Smooth muscle cell (in vitro differentiated cells): ENCODE data around the gene C5AR2. TPM values are rescaled to one million over a fixed set of nuclear protein-coding genes. Genes with fewer than 3 reads are reported as not detected.

Experiments
- DNase-seq: peaks from one replicate; lab custom pipeline; 2025; ENCODE audit not compliant: unreplicated experiment; lab: John Stamatoyannopoulos, UW
- H2AFZ ChIP-seq: fragments of 200-600 bp; sonication (generic); 2 replicates; pipeline ENCODE4 v1.6.0; 2016; ENCODE audit warnings: antibody characterized with exemption, low read depth, mild to moderate bottlenecking
- H3F3A ChIP-seq: fragments of 200-600 bp; sonication (generic); 2 replicates; pipeline ENCODE4 v1.6.0; 2017; ENCODE audit warnings: antibody characterized with exemption, low read depth
- H3K27ac ChIP-seq: fragments of 200-600 bp; sonication (generic); 2 replicates; pipeline ENCODE4 v1.5.1; 2016; ENCODE audit warnings: low read depth, mild to moderate bottlenecking
- H3K27me3 ChIP-seq: fragments of 200-600 bp; sonication (generic); 2 replicates; pipeline ENCODE4 v1.6.1; 2016; ENCODE audit warnings: low read depth, mild to moderate bottlenecking
- H3K36me3 ChIP-seq: fragments of 200-600 bp; sonication (generic); 2 replicates; pipeline ENCODE4 v1.5.1; 2016; ENCODE audit warnings: low read depth
- H3K4me1 ChIP-seq: fragments of 200-600 bp; sonication (generic); 2 replicates; pipeline ENCODE4 v1.5.1; 2016; ENCODE audit warnings: low read depth
- H3K4me2 ChIP-seq: fragments of 200-600 bp; sonication (generic); 2 replicates; pipeline ENCODE4 v1.6.0; 2016; ENCODE audit warnings: mild to moderate bottlenecking
- H3K4me3 ChIP-seq: fragments of 200-600 bp; sonication (generic); 2 replicates; pipeline ENCODE4 v1.5.1; 2016; ENCODE audit warnings: mild to moderate bottlenecking
- H3K79me2 ChIP-seq: fragments of 200-600 bp; sonication (generic); 2 replicates; pipeline ENCODE4 v1.6.0; 2016; ENCODE audit warnings: low read depth, mild to moderate bottlenecking
- H3K9ac ChIP-seq: fragments of 200-600 bp; sonication (generic); 2 replicates; pipeline ENCODE4 v1.6.0; 2016; ENCODE audit warnings: low read depth
- H3K9me3 ChIP-seq: fragments of 200-600 bp; sonication (generic); replicated peaks from 2 replicates; pipeline ENCODE4 v1.5.1; 2016; ENCODE audit warnings: low read depth
- H4K20me1 ChIP-seq: fragments of 200-600 bp; sonication (generic); 2 replicates; pipeline ENCODE4 v1.6.0; 2016; ENCODE audit warnings: low read depth
- CTCF ChIP-seq: fragments of 200-600 bp; sonication (generic); IDR thresholded peaks from 2 replicates; pipeline ENCODE4 v1.5.1; 2017; ENCODE audit warnings: borderline replicate concordance, mild to moderate bottlenecking, antibody characterized with exemption; ENCODE audit not compliant: insufficient read depth, poor library complexity, severe bottlenecking
- WGBS: methylation state at CpG from one replicate; pipeline ENCODE4 v1.1.7; 2016; ENCODE audit warnings: low lambda C conversion rate; 5-methylcytosine and 5-hydroxymethylcytosine counted together
- polyA plus RNA-seq: library from polyadenylated mRNA; unstranded; fragments of >200 nt; fragmentation: Nextera tagmentation; extraction: Ambion mirVana; gene quantifications from 2 replicates; pipeline ENCODE4 v1.2.1, GENCODE V29; 2016
- total RNA-seq: library from RNA; depleted of rRNA; stranded (reverse); fragments of >200 nt; gene quantifications from 2 replicates; pipeline ENCODE4 v1.2.3, GENCODE V29; 2014

Gene C5AR2
- total and polyA plus RNA-seq, 2 experiments from 2014 or later = 0.49 TPM; not detected in 1

DNA sequence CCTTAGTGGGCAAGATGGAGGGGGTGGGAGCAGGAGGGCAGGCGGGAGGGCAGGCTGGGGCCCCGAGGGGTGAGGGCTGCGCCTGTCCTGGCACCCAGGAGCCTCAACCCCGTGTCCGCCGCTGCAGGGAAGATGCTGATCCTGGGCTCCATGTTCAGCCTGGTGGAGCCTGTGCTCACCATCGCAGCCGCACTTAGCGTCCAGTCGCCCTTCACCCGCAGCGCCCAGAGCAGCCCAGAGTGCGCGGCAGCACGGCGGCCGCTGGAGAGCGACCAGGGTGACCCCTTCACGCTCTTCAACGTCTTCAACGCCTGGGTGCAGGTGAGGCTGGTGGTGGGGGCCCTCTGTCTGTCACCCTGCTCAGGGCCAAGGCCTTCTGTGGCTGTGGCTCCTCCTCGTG lies 40.6 kb downstream of the C5AR2 start:
- H3K9me3 ChIP-seq = no peaks in the 10 kb centered on the region
- H3K9ac ChIP-seq = no peak overlapping the region
- WGBS = over 99% methylated on average over 16 of the region's 22 CpGs
- H3K4me1 ChIP-seq = no peaks in the 10 kb centered on the region
- H3K27me3 ChIP-seq = no peaks in the 10 kb centered on the region
- no peak for TF ChIP-seq CTCF
- H3F3A ChIP-seq = no peaks in the 10 kb centered on the region
- no peak overlapping the region for H3K27ac ChIP-seq
- DNase-seq = no peak
- no peak overlapping the region for H3K4me3 ChIP-seq
- H3K36me3 ChIP-seq = no peaks in the 10 kb centered on the region
- H4K20me1 ChIP-seq = no peaks in the 10 kb centered on the region
- H2AFZ ChIP-seq = no peak overlapping the region
- H3K79me2 ChIP-seq = no peaks in the 10 kb centered on the region
- H3K4me2 ChIP-seq = no peak overlapping the region

DNA sequence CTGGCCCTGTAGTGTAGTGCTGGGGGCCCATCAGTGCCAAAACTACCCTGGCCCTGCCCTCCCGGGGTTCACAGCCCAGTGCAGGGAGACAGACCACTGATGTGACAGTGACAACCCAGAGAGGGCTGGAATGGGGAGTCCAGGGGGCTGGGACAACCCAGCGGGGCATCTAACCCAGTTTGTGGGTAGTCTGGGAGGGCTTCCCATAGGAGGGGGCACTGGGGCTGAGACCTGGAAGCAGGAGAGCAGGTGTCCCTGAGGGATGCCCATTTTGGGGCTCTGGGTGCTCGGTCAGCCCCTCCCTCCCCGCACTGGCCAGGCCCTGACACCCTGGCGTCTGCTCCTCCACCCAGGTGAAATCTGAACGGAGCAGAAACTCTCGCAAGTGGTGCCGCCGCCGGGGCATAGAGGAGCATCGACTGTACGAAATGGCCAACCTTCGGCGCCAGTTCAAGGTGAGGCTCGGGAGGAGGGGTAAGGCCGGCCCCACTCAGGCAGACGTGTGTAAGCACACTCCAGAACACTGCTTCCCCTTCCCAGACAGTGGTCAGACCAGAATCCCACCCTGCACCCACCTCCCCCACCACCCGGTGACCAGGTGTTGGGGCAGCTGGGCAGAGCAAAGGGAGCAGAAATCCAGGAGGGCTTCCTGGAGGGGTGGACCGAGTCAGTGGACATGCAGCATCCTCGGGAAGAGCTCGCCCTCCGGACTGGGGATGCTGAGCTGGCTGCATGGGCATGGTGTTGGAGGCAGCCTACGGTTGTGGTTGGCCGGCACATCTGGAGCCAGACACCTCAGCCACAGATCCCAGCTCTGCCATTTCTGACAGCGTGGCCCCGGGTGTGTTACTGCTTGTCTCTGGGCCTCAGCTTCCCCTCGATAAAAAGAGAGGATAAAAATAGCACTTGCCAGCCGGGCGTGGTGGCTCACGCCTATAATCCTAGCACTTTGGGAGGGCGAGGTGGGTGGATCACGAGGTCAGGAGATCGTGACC lies 41.6 kb downstream of the C5AR2 start:
- WGBS = 98% methylated on average over 27 of the region's 33 CpGs
- Histone ChIP-seq H3K27me3 (no peaks in the 10 kb centered on the region), H4K20me1 (no peaks in the 10 kb centered on the region), H3K9ac (no peak overlapping the region), H3K27ac (no peak overlapping the region), H3F3A (no peaks in the 10 kb centered on the region), H3K4me2 (no peak overlapping the region), H2AFZ (no peak overlapping the region), H3K36me3 (no peaks in the 10 kb centered on the region), H3K4me1 (no peaks in the 10 kb centered on the region), H3K79me2 (no peaks in the 10 kb centered on the region), H3K4me3 (no peak overlapping the region), H3K9me3 (no peaks in the 10 kb centered on the region)
- DNase-seq = no peak
- TF ChIP-seq CTCF = no peak

GRCh38 chr19:47374876-47375693 lies 43.1 kb downstream of the C5AR2 start:
- Histone ChIP-seq H4K20me1 (no peaks in the 10 kb centered on the region), H3K36me3 (peaks cover 1% of the 10 kb centered on the region), H3F3A (no peaks in the 10 kb centered on the region), H3K27me3 (no peaks in the 10 kb centered on the region), H3K4me1 (no peaks in the 10 kb centered on the region), H3K79me2 (no peaks in the 10 kb centered on the region), H3K9me3 (no peaks in the 10 kb centered on the region), H3K9ac (no peak overlapping the region), H2AFZ (no peak overlapping the region), H3K27ac (no peak overlapping the region), H3K4me2 (no peak overlapping the region), H3K4me3 (no peak overlapping the region)
- DNase-seq = no peak
- 97% methylated on average over 30 of the region's 30 CpGs for WGBS
- no peak for TF ChIP-seq CTCF
